Activated gamma-delta T cell treated with Interleukin-2 at 50 U/mL for 16 hours (primary cell): Measurements from ENCODE around the gene SRXN1.

ENCODE experiments used
- DNase-seq: peaks from one replicate; pipeline ENCODE4 v3.0.0-alpha.2; 2020

The SRXN1 gene

DNA sequence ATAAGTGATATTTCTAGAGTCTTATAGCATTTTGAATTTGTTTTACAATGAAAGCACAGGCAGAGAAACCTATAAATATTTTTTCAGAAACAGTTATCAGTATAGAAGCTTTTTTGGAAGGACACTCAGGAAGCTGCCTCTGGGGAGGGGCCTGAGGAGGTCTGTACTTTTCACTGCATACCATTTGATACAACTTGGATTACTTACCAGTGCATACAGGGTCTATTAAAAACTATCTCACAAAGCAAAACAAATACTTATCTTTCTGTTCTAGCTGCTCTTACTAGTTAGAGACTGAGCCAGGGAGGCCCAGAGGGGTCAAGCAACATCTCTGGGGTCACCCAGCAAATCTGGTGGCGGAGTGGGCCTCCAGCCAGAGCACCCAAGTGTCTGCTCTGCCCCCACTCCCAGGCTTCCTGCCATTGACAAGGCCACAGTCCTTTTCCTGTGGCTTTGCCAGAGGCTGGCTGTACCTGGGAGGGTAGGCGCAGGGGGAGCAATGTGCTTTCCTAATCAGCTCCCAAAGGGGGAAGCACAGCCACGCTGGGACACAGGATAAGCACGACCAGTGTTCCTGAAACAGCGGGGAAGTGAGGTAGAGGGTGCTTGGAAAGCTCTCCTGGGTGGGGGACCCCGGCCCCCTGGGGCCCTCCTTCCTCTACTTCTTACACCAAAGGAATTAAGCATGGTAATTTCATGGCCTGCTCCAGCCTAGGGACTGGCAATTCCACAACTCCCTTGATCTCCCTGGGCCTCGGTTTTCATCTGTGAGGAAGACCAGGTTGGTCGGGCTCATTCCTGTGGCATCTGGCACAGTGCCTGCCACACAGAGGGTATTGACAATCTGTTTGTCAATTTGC lies 50.7 kb downstream of the SRXN1 start:
- DNase-seq, result no peak

DNA sequence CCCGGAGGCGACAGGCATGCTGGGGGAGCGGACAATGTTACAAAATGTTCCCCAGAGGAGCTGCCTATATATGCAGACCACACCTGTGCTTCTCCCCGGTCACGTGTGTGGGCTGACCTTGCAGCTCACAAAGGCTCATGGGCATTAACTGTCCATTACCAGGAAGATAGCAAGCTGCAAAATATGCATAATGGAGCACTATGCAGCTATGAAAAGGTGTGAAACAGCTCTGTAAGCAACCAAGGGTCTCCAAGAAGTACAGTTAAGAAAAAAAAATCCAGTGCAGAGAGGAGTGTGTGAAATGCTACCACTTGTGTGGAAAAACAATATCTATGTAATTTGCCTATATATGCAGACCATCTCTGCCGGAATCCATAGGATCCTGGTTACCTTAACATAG lies 52.3 kb downstream of the SRXN1 start:
- DNase-seq, result no peak

DNA sequence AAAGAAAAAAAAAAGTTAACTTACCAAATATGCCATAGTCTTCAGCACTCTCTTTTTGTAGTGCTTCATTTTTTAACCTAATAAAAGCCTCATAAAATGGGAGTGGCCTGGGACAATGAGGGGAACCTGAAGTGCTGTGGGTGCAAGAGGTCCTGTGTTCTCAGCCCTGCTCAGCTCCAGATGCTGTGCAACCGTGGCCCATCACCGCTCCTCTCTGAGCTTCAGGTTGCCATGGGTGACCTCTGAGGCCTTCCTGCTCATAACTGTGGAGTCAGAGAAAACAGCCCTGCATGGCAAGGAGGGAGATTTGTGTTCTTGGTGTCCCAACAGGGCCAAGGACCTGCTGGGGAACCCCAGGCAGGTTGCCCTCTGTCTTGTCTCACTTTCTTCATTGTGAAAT lies 52.9 kb downstream of the SRXN1 start:
- DNase-seq, result no peak

DNA sequence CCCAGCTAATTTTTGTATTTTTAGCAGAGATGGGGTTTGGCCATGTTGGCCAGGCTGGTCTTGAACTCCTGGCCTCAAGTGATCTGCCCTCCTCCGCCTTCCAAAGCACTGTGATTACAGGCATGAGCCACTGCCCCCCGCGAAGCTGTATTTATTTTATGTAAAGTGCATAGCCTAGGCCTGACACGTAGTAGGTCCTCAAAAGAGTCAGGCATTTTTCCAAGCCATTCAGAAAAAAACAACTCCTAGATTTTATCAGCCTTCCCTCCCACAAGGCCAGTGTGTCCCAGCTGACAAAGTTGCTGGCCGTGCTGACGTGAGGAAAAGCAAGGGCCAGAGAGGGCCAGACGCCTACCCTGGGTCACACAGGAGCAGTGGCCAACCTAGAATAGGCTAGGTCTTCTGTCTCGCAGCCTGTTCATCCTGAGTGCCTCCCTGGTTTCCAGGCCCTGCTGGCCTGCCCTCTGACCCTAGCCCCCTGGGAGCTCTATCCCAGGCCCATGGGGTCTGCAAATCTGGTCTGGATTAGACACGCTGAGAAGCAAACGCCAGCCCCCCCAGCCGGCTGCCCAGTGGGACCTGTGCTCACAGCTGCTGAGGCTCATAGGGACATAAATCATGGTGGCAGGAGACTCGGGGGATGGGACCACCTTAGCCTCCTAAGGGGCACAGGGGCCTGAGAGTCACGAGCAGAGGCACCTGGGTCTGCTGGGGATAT lies 54.7 kb downstream of the SRXN1 start:
- DNase-seq, result no peak

DNA sequence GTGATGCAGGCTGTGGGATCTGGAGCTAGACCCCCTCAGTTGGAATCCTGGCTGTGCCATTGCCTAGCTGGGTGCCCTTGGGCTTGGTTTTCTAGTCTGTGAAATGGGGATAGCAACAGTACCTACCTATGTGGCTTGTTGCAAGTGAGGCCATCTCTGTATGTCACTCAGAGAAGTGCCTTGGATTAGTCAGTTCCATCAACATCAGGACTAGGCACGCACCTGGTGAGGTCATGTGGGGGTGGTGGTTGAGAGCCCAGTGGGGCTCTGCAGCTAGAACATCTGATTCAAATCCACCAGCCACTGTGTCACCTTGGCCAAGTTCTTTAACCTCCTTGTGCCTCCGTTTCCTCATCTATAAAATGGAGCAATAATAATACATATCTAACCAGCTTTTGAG lies 55.4 kb downstream of the SRXN1 start:
- DNase-seq, result no peak
